K562 (cell line): Measurements from ENCODE around the gene AXIN2. TPM values are rescaled to one million over a fixed set of nuclear protein-coding genes. Genes with fewer than 3 reads are reported as not detected.

ENCODE experiments used
- ATF2 ChIP-seq: sonication (generic); formaldehyde crosslinking; IDR thresholded peaks from 2 replicates; pipeline ENCODE4 v1.8.1; 2022; ENCODE audit warnings: missing genetic modification reagents
- ATF7 ChIP-seq: fragments of 450-650 bp; IDR thresholded peaks from 2 replicates; pipeline ENCODE4 v1.7.1; 2014; ENCODE audit warnings: mild to moderate bottlenecking, moderate library complexity
- ELK1 ChIP-seq: sonication (generic); formaldehyde crosslinking; IDR thresholded peaks from 2 replicates; pipeline ENCODE4 v1.8.1; 2022; ENCODE audit warnings: missing genetic modification reagents
- HNRNPL ChIP-seq: fragments of 200-400 bp; formaldehyde crosslinking; IDR thresholded peaks from 2 replicates; pipeline ENCODE4 v1.6.1; 2017; ENCODE audit warnings: low read depth, mild to moderate bottlenecking, low read length
- ILF3 ChIP-seq: fragments of 450-650 bp; IDR thresholded peaks from 2 replicates; pipeline ENCODE4 v1.6.1; 2018; ENCODE audit warnings: antibody characterized with exemption, mild to moderate bottlenecking, moderate library complexity, borderline replicate concordance
- MEF2D ChIP-seq: conservative IDR thresholded peaks from 2 replicates; pipeline ENCODE4 v1.6.1; 2016; ENCODE audit warnings: low read depth, missing genetic modification characterization, missing compliant biosample characterization
- PHTF2 ChIP-seq: fragments of 250-450 bp; sonication (Bioruptor Pico); IDR thresholded peaks from 2 replicates; pipeline ENCODE4 v1.5.0; 2021; ENCODE audit warnings: mild to moderate bottlenecking
- PRMT5 ChIP-seq: sonication (generic); formaldehyde crosslinking; IDR thresholded peaks from 2 replicates; pipeline ENCODE4 v1.5.0; 2020; ENCODE audit warnings: missing genetic modification reagents
- SMAD1 ChIP-seq: fragments of 150-350 bp; IDR thresholded peaks from 2 replicates; pipeline ENCODE4 v1.6.1; 2014; ENCODE audit warnings: low read length, low read depth; ENCODE audit not compliant: partially characterized antibody
- TRIM25 ChIP-seq: fragments of 450-650 bp; IDR thresholded peaks from 2 replicates; pipeline ENCODE4 v1.7.0; 2016; ENCODE audit warnings: borderline replicate concordance
- YY1 ChIP-seq, 3 experiments: IDR thresholded peaks; 2 replicates each; pipeline ENCODE4 v1.6.1; 2011; ENCODE audit warnings: low read length in 2 of 3, mild to moderate bottlenecking in 2 of 3, moderate library complexity in 2 of 3, borderline replicate concordance in 1 of 3, control low read depth in 1 of 3, low read depth in 1 of 3; ENCODE audit not compliant: insufficient read depth in 3 of 3, insufficient replicate concordance in 2 of 3, control insufficient read depth in 1 of 3, insufficient read length in 1 of 3; ENCODE audit errors: extremely low read depth in 1 of 3
- ZNF518B ChIP-seq: fragments of 250-450 bp; sonication (Bioruptor Pico); IDR thresholded peaks from 2 replicates; pipeline ENCODE4 v1.5.0; 2021; ENCODE audit warnings: mild to moderate bottlenecking, moderate library complexity
- ZNF655 ChIP-seq: fragments of 250-450 bp; sonication (Bioruptor Pico); IDR thresholded peaks from 2 replicates; pipeline ENCODE4 v1.5.0; 2021
- ZNF695 ChIP-seq: fragments of 450-650 bp; formaldehyde crosslinking; IDR thresholded peaks from 2 replicates; pipeline ENCODE4 v1.4.0; 2020; ENCODE audit warnings: mild to moderate bottlenecking, moderate library complexity
- polyA plus RNA-seq, 8 experiments: library from polyadenylated mRNA; depleted of rRNA in 4 of 8; stranded (reverse) in 5 of 8; unstranded in 3 of 8; fragments of >200 nt; fragmentation: Nextera tagmentation in 2 of 8; fragmentation: Illumina TruSeq in 1 of 8; extraction: Ambion mirVana in 2 of 8; extraction: Trizol in 1 of 8; gene quantifications; 2 replicates each; pipeline versions ENCODE4 v1.2.1 to v1.2.3, GENCODE V29; 2011 to 2014; ENCODE audit warnings: inconsistent platforms in 1 of 8, missing spikeins in 1 of 8
- total RNA-seq, 7 experiments: library from RNA; depleted of rRNA in 6 of 7; stranded (reverse); fragments of >200 nt in 6 of 7; fragmentation: Illumina TruSeq in 2 of 7; extraction: Trizol in 2 of 7; gene quantifications; 2 replicates each; pipeline versions ENCODE4 v1.2.1 to v1.2.3, GENCODE V29; 2011 to 2021; ENCODE audit warnings: low replicate concordance in 1 of 7

Gene AXIN2
- total and polyA plus RNA-seq, 9 of the 15 experiments (the other 6 are each of a cell fraction or from before 2014, with no cell fraction given) = 0.21 to 3.3 (median 1.2) TPM

GRCh38 chr17:65556014-65556909 is 5.2 kb downstream of the AXIN2 start (continued):
- TF ChIP-seq ZNF518B (CRISPR knock-in tag) = no peak
- TF ChIP-seq HNRNPL = no peak
- TF ChIP-seq PHTF2 = no peak
- TF ChIP-seq ILF3 = no peak
- no peak for TF ChIP-seq PRMT5 (CRISPR knock-in tag)
- no peak for TF ChIP-seq ELK1 (CRISPR knock-in tag)
- no peak for TF ChIP-seq ATF2 (CRISPR knock-in tag)
- no peak for TF ChIP-seq ZNF695 (CRISPR knock-in tag)
- TF ChIP-seq YY1 (IDR thresholded peaks at IDR 0.05; ENCODE audit: borderline replicate concordance in 1 of 3, control insufficient read depth in 1 of 3, extremely low read depth in 1 of 3, insufficient read depth in 3 of 3, insufficient read length in 1 of 3, insufficient replicate concordance in 2 of 3, low read depth in 1 of 3, low read length in 2 of 3) = peak in 1 of 3 experiments; percentile 23
- no peak for TF ChIP-seq TRIM25
- TF ChIP-seq SMAD1 = no peak
- TF ChIP-seq ZNF655 (CRISPR knock-in tag) = no peak
- TF ChIP-seq MEF2D (tag) = no peak
- no peak for TF ChIP-seq ATF7
